NOMO-1 treated with DMSO at 0.1 percent for 48 hours (cell line): ENCODE data around the gene EPN3.

Experiments used
- DNase-seq: peaks from one replicate; lab custom pipeline; 2025; ENCODE audit not compliant: unreplicated experiment; lab: John Stamatoyannopoulos, UW

Gene EPN3

GRCh38 chr17:50508573-50509460, 23.7 kb upstream of the EPN3 start:
- DNase-seq = no peak

- peak; percentile 28 for DNase-seq
Observed at GRCh38 chr17:50511058-50511457, 21.5 kb upstream of the EPN3 start.

DNA sequence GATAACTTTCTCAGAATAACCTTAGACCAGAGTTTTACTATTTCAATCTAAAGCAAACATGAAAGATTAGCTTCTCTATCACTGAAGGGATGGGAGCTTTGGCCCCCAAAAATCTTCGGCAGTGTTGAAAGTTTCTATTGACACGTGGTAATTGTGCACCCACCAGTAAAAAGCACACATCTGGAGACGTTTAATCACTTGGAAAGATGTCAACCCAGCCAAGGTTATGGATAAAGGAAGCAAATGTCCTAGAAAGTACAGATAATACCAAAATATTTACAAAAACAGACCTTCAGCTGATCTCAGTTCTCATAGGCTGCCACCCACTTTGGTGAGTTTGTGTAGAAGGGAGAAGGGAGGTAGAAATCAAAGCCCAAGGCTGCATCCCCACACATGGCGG, 19.0 kb upstream of the EPN3 start:
- no peak for DNase-seq

- no peak for DNase-seq
Observed at GRCh38 chr17:50514388-50514787, 18.1 kb upstream of the EPN3 start.

DNA sequence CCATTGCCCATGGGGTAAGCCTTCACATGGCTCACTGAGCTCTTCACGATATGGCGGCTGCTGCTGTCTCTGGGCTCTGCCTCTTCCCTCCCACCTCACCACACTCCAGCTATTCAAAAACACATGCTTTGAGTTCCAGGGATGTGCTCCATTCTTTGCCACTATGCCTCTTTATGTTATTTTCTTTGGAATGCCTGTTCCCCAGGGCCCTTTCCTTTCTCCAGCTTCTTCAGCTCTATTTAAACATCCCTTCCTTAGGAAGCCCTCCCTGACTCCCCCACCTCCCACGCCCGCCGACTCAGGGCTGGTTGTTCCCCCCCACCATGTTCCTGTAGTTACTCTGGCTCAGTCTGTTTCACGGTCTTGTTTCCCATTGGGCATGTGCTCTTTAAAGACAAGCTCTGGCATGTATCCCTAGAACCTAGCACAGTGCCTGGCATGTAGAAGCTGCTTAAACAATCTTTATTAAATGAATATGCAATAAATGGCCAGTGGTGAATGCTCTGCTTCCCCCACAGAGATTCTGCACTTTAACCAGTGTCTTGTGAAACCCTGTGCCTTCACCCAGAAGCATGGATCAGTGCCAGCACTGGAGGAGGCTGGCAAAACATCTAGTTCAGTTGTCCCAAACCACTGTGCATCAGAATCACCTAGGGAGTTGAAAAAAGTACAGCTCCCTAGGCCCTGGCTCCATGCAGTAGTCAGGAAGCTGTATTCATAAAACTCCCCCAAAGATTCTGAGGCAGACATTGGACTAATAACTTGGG, 17.4 kb upstream of the EPN3 start:
- DNase-seq = no peak

DNA sequence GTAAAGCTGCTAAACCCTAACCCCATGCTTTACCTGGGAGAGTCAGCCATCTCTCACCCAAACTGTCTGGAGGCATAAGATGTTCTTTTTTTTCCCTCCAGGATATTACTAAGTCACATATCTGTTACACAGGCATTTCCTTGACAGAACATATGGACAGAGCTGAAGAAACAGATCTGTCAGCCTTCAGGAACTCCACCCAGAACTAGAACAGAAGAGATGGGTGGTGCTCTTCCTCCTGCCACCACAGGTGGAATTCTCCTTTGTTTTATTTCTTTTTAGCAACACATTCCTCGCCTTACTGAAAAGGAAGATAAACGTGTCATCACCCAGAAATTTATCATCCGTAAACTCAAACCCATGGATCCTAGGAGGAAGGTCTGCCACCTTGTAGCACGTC, 15.5 kb upstream of the EPN3 start:
- DNase-seq = no peak

- DNase-seq = no peak
Observed at GRCh38 chr17:50517504-50518383, 14.8 kb upstream of the EPN3 start.

DNA sequence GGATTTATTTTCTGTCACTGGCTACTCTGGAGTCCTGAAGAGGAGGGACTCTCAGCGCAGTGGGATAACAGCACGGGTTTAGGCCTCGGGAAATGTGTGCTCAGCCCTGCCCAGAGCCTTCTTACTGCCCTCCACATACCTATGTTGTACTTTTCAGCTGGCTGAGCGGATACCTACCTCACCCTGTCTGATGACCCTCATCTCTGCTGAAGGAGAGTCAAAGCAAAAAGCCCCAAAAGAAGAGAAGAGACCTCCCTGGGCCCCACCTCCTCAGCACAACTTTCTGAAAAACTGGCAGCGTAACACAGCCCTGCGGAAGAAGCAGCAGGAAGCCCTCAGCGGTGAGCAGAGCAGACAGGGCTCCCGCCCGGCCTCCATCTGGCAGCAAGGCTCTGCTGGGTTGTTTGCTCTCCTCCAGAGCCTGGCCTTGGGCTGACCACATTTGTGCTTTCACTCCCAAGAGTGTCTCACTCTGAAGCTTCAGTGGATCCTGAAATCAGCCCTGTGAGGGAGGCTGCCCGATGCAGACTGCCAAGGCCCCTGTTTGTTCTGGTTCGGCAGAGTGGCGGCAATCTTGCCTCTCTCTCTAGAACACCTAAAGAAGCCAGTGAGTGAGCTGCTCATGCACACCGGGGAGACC, 14.0 kb upstream of the EPN3 start:
- no peak for DNase-seq

GRCh38 chr17:50519141-50519834, 13.2 kb upstream of the EPN3 start:
- no peak for DNase-seq

DNA sequence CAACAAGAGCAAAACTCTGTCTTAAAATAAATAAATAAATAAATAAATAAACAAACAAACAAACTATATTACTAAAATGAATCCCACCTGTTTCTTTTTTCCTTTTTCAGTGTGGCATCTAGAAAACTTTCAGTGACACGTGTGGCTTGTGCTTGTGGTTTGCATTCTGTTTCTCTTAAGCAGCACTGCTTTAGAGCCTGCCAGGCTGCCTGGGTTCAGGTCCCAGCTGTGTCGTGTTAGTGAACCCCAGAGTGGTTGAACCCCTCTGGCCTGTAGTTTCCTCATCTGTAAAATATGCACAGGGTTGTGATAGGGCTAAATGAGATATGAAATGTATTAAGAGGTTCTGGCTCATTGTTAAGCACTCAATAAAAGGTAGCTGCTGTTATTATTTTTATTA, 12.1 kb upstream of the EPN3 start:
- no peak for DNase-seq

DNA sequence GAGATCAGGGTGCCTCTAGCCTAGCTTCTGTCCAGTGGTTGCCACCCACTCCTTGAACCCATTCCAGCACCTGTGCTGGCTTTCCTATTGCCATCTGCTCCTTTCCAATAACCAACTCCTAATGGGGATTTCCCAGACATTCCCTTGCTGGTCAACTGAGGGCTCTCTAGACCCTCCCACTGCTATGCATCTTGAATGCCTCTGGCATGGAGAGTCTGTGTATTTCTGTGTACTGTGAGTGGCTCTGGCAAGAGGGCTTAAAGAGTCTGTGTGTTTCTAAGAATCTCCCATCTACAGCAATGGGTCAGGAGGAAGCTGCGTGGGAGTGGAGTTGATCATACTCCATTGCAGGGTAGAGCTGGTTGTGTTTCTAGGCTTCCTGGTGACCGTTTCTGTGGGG, 11.0 kb upstream of the EPN3 start:
- DNase-seq = no peak

GRCh38 chr17:50522766-50523165, 9.8 kb upstream of the EPN3 start:
- no peak for DNase-seq

GRCh38 chr17:50523208-50523607, 9.3 kb upstream of the EPN3 start:
- DNase-seq = no peak

DNA sequence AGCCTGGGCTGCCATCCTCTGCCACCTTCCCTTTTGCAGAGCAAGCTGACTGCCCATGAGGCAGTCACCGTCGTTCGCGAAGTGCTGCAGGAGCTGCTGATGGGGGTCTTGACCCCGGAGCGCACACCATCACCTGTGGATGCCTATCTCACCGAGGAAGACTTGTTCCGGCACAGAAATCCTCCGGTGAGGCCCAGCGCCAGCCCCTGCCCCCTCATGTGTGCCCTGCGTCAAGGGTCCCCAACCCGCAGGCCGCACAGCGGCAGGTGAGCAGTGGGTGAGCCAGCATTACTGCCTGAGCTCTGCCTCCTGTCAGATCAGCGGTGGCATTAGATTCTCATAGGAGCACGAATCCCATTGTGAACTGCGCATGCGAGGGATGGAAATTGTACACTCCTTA, 7.7 kb upstream of the EPN3 start:
- no peak for DNase-seq

GRCh38 chr17:50527155-50527762, 5.3 kb upstream of the EPN3 start:
- peak; percentile 10 for DNase-seq

DNA sequence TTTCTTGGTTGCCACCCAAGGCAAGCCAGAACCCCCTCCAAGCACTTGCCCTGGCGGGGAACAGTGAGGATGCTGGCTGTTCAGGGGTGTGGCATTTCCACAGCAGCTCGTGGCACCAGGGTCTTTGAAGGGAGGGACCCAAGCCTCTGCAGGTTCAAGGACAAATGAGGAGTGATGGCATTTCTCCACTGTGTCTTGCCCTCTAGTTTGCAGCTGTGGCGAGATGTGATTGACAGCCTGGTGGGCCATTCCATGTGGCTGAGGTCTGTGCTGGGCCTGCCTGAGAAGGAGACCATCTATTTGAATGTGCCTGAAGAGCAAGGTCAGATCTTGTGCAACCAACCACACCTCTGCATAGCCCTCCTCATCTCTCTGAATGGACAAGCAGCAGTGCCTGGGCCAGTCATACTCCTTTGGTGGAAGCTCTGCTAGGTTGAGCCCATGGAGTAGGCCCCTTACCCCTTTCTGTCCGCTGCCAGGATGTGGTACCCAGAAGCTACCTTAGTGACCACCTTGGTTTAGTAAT, 4.5 kb upstream of the EPN3 start:
- no peak for DNase-seq

GRCh38 chr17:50529849-50530248, 2.7 kb upstream of the EPN3 start:
- no peak for DNase-seq

- DNase-seq = no peak
Observed at GRCh38 chr17:50531428-50532025, 1.0 kb upstream of the EPN3 start.

DNA sequence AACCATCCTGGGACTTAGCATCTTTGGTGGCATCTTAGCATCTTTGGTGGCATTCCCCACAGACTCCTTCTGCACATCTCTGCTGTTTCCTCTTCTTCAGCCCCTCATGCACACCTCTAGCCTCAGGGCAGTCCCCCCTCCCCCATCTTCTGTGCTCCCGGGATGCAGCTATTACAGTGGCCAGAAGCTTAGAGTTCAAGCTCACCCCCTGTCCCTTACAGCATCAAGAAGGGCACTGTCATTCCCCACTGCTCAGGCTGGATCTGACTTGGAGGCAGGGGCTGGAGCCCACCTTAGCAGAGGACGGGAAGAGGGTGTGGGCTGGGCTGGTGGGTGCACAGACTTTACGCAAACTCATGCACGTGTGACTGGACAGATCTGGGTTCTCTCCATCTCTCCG, 650 bp downstream of the EPN3 start:
- no peak for DNase-seq
